Glutamatergic neuron (in vitro differentiated cells): Measurements from ENCODE around the gene BTRC. TPM values are rescaled to one million over a fixed set of nuclear protein-coding genes. Genes with fewer than 3 reads are reported as not detected.
A peak's percentile ranks its signal among the peaks of the same experiment; 100 is the strongest.
"Not testable (repeated sequence)": the region's sequence is repeated elsewhere in the genome, so short reads cannot be mapped to it uniquely, and the experiment has no call there.

Experiments
- DNase-seq: peaks from one replicate; pipeline ENCODE4 v3.0.0; 2022
- H3K27ac Mint-ChIP-seq: one replicate; pipeline ENCODE4 v1.8.0; 2020; ENCODE audit warnings: mild to moderate bottlenecking, mixed read lengths, inconsistent platforms; ENCODE audit not compliant: unreplicated experiment
- H3K27me3 Mint-ChIP-seq: one replicate; pipeline ENCODE4 v1.8.0; 2020; ENCODE audit warnings: mild to moderate bottlenecking, moderate library complexity, mixed read lengths, inconsistent platforms; ENCODE audit not compliant: unreplicated experiment
- H3K36me3 Mint-ChIP-seq: one replicate; pipeline ENCODE4 v1.8.0; 2020; ENCODE audit warnings: mild to moderate bottlenecking, mixed read lengths, inconsistent platforms; ENCODE audit not compliant: unreplicated experiment
- H3K4me1 Mint-ChIP-seq: one replicate; pipeline ENCODE4 v1.8.0; 2020; ENCODE audit warnings: mild to moderate bottlenecking, low read depth, mixed read lengths, inconsistent platforms; ENCODE audit not compliant: unreplicated experiment
- H3K4me3 Mint-ChIP-seq: one replicate; pipeline ENCODE4 v1.8.0; 2020; ENCODE audit warnings: mild to moderate bottlenecking, mixed read lengths, inconsistent platforms; ENCODE audit not compliant: unreplicated experiment
- H3K9me3 Mint-ChIP-seq: one replicate; pipeline ENCODE4 v1.8.0; 2020; ENCODE audit warnings: mild to moderate bottlenecking, moderate library complexity, mixed read lengths, inconsistent platforms; ENCODE audit not compliant: unreplicated experiment
- CTCF ChIP-seq: fragments of 200-600 bp; sonication (generic); IDR thresholded peaks from one replicate; pipeline ENCODE4 v1.5.0; 2021; ENCODE audit not compliant: partially characterized antibody, unreplicated experiment
- total RNA-seq: library from RNA; stranded (reverse); fragmentation: NEBNext Ultra II Directional; extraction: Animal tissue kit (Norgen Biotek cat#: 25700); gene quantifications from one replicate; pipeline ENCODE4 v1.2.1, GENCODE V29; 2021; ENCODE audit not compliant: unreplicated experiment

BTRC gene
- total RNA-seq, 1 donor from 2014 or later, result 28.9 TPM

DNA sequence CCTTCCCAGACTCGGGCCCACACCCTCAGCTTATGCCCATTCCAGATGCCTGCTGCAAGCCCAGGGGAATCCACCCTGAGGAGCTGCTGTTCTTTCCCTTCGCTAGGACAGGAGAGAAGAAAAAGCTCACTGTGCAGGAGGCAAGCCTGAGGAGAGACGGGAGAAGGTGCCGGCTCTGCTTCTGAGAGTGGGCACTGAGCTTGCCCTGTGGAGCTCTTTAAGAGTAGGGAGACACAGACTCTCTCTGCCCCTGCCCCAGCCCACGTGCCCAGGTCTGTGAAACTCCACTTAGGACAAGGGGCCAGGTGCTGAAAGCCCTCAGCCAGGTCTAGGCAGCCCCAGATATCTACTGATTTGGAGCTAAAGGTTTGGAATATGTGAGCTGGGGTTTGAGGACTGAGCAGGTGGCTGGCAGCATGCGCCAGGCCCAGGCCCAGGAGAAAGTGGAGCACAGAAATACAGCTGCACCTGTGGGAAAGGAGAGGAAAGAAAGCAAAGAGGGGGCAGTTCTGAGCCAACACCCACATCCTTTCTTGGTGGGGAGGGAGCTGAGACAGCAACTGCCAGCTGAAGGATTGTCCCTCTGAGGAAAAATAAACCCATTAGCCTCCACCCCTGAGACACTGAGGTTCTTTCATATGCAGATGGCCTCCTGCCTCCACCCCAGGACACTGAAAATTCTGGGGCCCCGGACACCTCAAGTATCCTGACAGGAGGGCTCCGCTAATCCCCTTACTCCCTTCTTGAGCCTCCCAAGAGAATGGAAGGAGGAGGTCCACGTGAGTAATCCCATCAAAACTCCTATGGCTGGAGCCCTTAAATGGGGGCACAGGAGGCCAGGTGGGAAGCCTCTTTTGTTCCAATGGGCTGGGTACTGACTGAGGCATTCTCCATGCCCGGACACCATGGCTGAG lies 226.8 kb downstream of the BTRC start:
- Mint-ChIP-seq H3K4me1 (peaks cover 5% of the 10 kb centered on the region), H3K4me3 (no peak overlapping the region), H3K9me3 (peaks cover 2% of the 10 kb centered on the region), H3K27me3 (peaks cover 2% of the 10 kb centered on the region), H3K36me3 (no peaks in the 10 kb centered on the region), H3K27ac (no peak overlapping the region)
- TF ChIP-seq CTCF, result no peak
- DNase-seq, result no peak

DNA sequence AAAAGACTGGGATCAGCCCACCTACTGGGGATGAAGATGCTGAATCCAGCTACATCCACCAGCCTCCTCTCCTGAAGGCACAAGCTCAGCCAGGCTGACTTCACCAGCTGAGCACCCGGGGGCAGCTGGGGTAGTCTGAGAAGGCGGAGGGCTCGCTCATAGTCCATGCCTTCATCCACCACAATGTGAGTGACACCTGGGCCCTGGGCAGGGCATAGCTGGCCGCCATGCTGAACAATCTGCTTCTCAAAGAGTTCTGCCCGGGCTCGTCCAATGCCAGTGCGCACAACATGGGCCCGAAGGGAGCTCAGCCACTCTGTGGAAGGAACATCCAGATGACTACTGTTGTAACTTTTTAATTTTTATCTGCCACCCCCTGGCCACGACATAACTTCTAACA lies 231.9 kb downstream of the BTRC start:
- Mint-ChIP-seq H3K36me3 (no peaks in the 10 kb centered on the region), H3K27me3 (peaks cover 2% of the 10 kb centered on the region), H3K27ac (no peak overlapping the region), H3K4me3 (no peak overlapping the region), H3K4me1 (peaks cover under 1% of the 10 kb centered on the region), H3K9me3 (peaks cover 4% of the 10 kb centered on the region)
- TF ChIP-seq CTCF, result no peak
- DNase-seq, result no peak

DNA sequence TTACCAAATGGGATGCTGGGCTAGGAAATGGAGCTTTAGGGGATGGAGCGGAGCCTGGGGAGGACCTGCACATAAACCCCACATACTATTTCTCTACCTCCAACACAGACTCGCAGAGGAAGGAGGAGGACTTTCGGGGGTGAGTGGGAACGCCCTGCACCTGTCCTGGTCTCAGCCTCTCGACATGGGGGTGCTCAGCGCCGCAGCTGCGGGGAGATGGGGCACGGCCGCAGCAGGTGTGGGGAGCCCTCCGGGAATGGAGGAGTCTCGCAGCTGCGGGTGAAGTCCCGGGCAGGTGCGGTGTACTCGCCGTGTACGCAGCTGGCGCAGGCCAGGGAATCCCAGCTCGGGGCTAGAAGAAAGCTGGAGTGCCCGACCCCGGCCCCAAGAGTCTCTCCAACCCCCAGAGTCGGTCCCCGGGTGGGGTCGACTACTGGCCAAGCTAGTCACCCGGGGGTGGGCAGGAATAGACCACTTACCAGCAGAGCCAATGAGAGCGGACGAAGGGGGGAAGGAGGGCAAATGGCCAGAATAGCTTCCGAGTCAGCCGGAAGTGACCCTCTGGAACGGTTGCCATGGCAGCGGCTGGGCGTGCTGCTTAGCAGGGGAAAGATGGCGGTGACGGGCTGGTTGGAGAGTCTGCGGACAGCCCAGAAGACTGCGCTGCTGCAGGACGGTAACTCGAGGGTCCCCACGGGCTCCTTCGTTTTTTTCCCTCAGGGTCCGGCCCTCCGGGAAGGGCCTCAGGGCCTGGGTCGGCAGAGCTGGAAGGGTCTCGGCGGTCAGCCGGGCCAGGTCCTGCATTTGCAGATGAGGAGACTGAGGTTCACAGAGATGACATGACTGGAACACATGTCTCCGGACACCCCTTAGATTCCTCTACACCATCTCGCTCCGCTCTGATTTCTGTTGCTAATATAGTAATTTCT lies 234.0 kb downstream of the BTRC start, which contains the start of the genes DPCD and POLL:
DPCD (plus strand) TSS at position 597 of the 929 bp plus-strand sequence; CDS start at position 613, 16 bp downstream.
POLL (minus strand) TSS at position 533 of the 929 bp plus-strand sequence. CDS start 897 bp downstream, outside the sequence.
- Mint-ChIP-seq H3K36me3 (no peaks in the 10 kb centered on the region), H3K27me3 (peaks cover 2% of the 10 kb centered on the region), H3K4me3 (peak within 1 kb of the TSS; percentile 94), H3K4me1 (no peaks in the 10 kb centered on the region), H3K9me3 (peaks cover 2% of the 10 kb centered on the region), H3K27ac (peak within 1 kb of the TSS; percentile 77)
- DNase-seq, result peak; percentile 98
- TF ChIP-seq CTCF, result no peak

DNA sequence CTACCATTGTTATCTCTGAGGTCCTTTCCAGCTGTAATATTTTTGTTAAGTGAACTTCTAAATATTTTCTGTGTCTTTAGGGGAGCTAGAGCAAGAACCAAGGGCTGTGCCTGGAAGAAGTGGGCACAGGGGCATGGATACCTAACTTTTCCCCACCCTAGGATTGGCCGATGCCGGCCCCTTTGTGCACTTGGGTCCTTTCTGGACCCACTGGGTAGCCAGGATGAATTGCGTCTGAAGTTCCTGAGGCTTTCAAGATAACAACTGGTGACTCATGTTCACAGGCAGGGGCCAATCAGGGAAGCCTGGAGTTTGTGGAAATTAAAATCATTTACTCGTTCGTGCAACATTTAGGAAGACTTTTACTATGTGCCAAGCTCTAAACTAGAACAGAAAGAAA lies 234.9 kb downstream of the BTRC start:
- Mint-ChIP-seq H3K36me3 (no peaks in the 10 kb centered on the region), H3K27ac (no peak overlapping the region), H3K27me3 (peaks cover 2% of the 10 kb centered on the region), H3K4me3 (peak overlapping the region; percentile 94), H3K9me3 (peaks cover 2% of the 10 kb centered on the region), H3K4me1 (no peaks in the 10 kb centered on the region)
- no peak for DNase-seq
- TF ChIP-seq CTCF, result no peak

- H3K9me3 Mint-ChIP-seq, DNase-seq, H3K27me3 Mint-ChIP-seq, H3K4me3 Mint-ChIP-seq, H3K27ac Mint-ChIP-seq, H3K36me3 Mint-ChIP-seq: not testable (repeated sequence)
- H3K4me1 Mint-ChIP-seq, result peaks cover 10% of the 10 kb centered on the region
Observed at GRCh38 chr10:101593331-101593730, 239.4 kb downstream of the BTRC start.
